Pancreas (tissue), 10 donors: Measurements from ENCODE around the gene SLC45A1. TPM values are rescaled to one million over a fixed set of nuclear protein-coding genes. Genes with fewer than 3 reads are reported as not detected.
A peak's percentile ranks its signal among the peaks of the same experiment; 100 is the strongest.

Experiments
- ATAC-seq, 4 donors: fragments of 200-7000 bp; cut with Tn5 transposase; one replicate each; pipeline versions ENCODE4 v1.8.0 to v1.9.1; 2020; ENCODE audit warnings: mild to moderate bottlenecking in 4 of 4, moderate library complexity in 4 of 4
- DNase-seq, 6 donors: peaks; one replicate each; pipeline ENCODE4 v3.0.0-alpha.2; 2020
- FAIRE-seq: peaks from 2 replicates; lab custom pipeline; 2012; peaks lifted over from hg19 to GRCh38; lab: Jason Lieb, UNC
- H3K27ac ChIP-seq, 4 donors: fragments of 200-600 bp; sonication (generic); 1 replicate in 3 of 4; 2 replicates in 1 of 4; pipeline versions ENCODE4 v1.5.0 to v1.8.0; 2020
- H3K27me3 ChIP-seq, 4 donors: fragments of 200-600 bp; one replicate each; pipeline ENCODE4 v1.8.0; 2021
- H3K36me3 ChIP-seq, 3 donors: fragments of 200-600 bp; sonication (generic) in 1 of 3; one replicate each; pipeline versions ENCODE4 v1.5.0 to v1.8.0; 2020 to 2021
- H3K4me1 ChIP-seq, 3 donors: fragments of 200-600 bp; one replicate each; pipeline ENCODE4 v1.8.0; 2021
- H3K4me3 ChIP-seq, 4 donors: fragments of 200-600 bp; sonication (generic) in 2 of 4; one replicate each; pipeline versions ENCODE4 v1.5.0 to v1.8.0; 2020 to 2021
- H3K9me3 ChIP-seq, 4 donors: fragments of 200-600 bp; one replicate each; pipeline ENCODE4 v1.8.0; 2021
- WGBS, 2 donors: extraction: QIAGEN DNeasy Blood & Tissue Kit; methylation state at CpG; one replicate each; pipeline ENCODE4 v1.1.7; 2013; 5-methylcytosine and 5-hydroxymethylcytosine counted together
- intact Hi-C, 3 donors: fragments of 100-400 bp; cut with DNase I; formaldehyde crosslinking; loops; one replicate each; pipeline versions ENCODE4 v1.11.1 to v1.14.2; 2022
- polyA plus RNA-seq, 2 donors: library from polyadenylated mRNA; stranded (reverse); fragments of 200-250 nt; gene quantifications; one replicate each; pipeline ENCODE4 v1.2.3, GENCODE V29; 2013
- total RNA-seq, 6 donors: library from RNA; stranded (reverse); fragmentation: NEBNext Ultra II Directional in 4 of 6; extraction: Animal tissue kit (Norgen Biotek cat#: 25700) in 4 of 6; gene quantifications; one replicate each; pipeline versions ENCODE4 v1.2.1 to v1.2.4, GENCODE V29; 2021 to 2023
- TF ChIP-seq, protein P1 (sequence below), 4 donors: fragments of 200-600 bp; sonication (generic) in 3 of 4; IDR thresholded peaks; one replicate each; pipeline versions ENCODE4 v1.5.0 to v1.8.0; 2021; ENCODE audit warnings: antibody characterized with exemption in 4 of 4
- donor health status: healthy with polysubstance abuse.
- donor health status: DM: no; HTN: no; CAD: no; lungs with moderate emphysema.
- donor health status: DM: no; HTN: no; CAD: no.
- donor health status: control.
- donor health status: control.
- donor health status: Bipolar disorder and iron deficiency.
- donor health status: DM: yes; HTN: yes; CAD: no.
- donor health status: DM: no; HTN: no; CAD: no.
- donor health status: DM: no; HTN: no; CAD: no.
- donor health status: DM: yes; HTN: yes; CAD: no.

SLC45A1 gene
- total and polyA plus RNA-seq, 8 donors, result 0.16 to 1.8 (median 0.53) TPM

GRCh38 chr1:8350914-8351684 lies 33.2 kb downstream of the SLC45A1 start:
- WGBS, 2 donors, result 77 to 86% methylated on average over 24 of the region's 24 CpGs
- TF ChIP-seq, protein P1, sequence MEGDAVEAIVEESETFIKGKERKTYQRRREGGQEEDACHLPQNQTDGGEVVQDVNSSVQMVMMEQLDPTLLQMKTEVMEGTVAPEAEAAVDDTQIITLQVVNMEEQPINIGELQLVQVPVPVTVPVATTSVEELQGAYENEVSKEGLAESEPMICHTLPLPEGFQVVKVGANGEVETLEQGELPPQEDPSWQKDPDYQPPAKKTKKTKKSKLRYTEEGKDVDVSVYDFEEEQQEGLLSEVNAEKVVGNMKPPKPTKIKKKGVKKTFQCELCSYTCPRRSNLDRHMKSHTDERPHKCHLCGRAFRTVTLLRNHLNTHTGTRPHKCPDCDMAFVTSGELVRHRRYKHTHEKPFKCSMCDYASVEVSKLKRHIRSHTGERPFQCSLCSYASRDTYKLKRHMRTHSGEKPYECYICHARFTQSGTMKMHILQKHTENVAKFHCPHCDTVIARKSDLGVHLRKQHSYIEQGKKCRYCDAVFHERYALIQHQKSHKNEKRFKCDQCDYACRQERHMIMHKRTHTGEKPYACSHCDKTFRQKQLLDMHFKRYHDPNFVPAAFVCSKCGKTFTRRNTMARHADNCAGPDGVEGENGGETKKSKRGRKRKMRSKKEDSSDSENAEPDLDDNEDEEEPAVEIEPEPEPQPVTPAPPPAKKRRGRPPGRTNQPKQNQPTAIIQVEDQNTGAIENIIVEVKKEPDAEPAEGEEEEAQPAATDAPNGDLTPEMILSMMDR (IDR thresholded peaks at IDR 0.05), result no peak
- DNase-seq (peak in 1 of 6 donors; percentile 69), FAIRE-seq (no peak), ATAC-seq (peak in 1 of 4 donors; percentile 2)
- Histone ChIP-seq H3K27ac (no peak overlapping the region), H3K9me3 (no peaks in the 10 kb centered on the region), H3K4me3 (no peak overlapping the region), H3K27me3 (no peaks in the 10 kb centered on the region), H3K36me3 (peaks cover 0 to 27% (median 5%) of the 10 kb centered on the region in 3 donors), H3K4me1 (no peaks in the 10 kb centered on the region)
- intact Hi-C loops, result loop anchor here in 1 of 3 donors (5.0 kb wide), 1 partner anchor 369 kb away; no protein-coding TSS in a partner anchor

GRCh38 chr1:8351693-8352470 lies 34.0 kb downstream of the SLC45A1 start:
- Histone ChIP-seq H3K9me3 (no peaks in the 10 kb centered on the region), H3K27ac (no peak overlapping the region), H3K36me3 (peaks cover 0 to 34% (median 9%) of the 10 kb centered on the region in 3 donors), H3K27me3 (no peaks in the 10 kb centered on the region), H3K4me3 (no peak overlapping the region), H3K4me1 (no peaks in the 10 kb centered on the region)
- ATAC-seq (peak; percentile 15 to 36 (median 30)), DNase-seq (peak in 1 of 6 donors; percentile 72), FAIRE-seq (no peak)
- intact Hi-C loops, result loop anchor here in 1 of 3 donors (5.0 kb wide), 1 partner anchor 370 kb away; no protein-coding TSS in a partner anchor
- WGBS, 2 donors, result 67 to 73% methylated on average over 13 of the region's 13 CpGs
- TF ChIP-seq, protein P1 (IDR thresholded peaks at IDR 0.05), result peak in 3 of 4 donors; percentile 22 to 39 (median 34)

DNA sequence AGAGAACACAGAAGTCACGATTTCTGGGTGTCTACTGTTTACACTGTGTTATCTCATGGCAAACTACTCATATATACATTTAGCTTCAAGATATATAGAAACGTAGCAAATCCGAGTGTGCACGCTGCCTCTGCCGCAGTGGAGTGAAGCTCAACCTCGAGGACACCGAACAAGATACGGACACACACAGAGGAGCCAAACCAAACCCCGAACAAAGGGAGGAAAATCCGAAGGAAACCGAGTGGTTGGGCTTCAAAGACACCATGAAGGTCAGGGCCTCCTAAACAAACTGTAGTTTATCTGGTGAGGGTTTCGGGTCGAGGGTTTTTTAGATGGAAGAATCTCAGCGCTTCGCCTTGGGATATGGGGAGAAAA lies 34.5 kb downstream of the SLC45A1 start:
- DNase-seq (no peak), ATAC-seq (no peak), FAIRE-seq (no peak)
- 60 to 62% methylated on average over 15 of the region's 15 CpGs for WGBS, 2 donors
- Histone ChIP-seq H3K36me3 (peaks cover 0 to 40% (median 14%) of the 10 kb centered on the region in 3 donors), H3K4me3 (no peak overlapping the region), H3K27ac (no peak overlapping the region), H3K4me1 (no peaks in the 10 kb centered on the region), H3K27me3 (no peaks in the 10 kb centered on the region), H3K9me3 (no peaks in the 10 kb centered on the region)
- TF ChIP-seq, protein P1 (IDR thresholded peaks at IDR 0.05), result no peak
- intact Hi-C loops, result loop anchor here in 1 of 3 donors (5.0 kb wide), 1 partner anchor 370 kb away; no protein-coding TSS in a partner anchor

DNA sequence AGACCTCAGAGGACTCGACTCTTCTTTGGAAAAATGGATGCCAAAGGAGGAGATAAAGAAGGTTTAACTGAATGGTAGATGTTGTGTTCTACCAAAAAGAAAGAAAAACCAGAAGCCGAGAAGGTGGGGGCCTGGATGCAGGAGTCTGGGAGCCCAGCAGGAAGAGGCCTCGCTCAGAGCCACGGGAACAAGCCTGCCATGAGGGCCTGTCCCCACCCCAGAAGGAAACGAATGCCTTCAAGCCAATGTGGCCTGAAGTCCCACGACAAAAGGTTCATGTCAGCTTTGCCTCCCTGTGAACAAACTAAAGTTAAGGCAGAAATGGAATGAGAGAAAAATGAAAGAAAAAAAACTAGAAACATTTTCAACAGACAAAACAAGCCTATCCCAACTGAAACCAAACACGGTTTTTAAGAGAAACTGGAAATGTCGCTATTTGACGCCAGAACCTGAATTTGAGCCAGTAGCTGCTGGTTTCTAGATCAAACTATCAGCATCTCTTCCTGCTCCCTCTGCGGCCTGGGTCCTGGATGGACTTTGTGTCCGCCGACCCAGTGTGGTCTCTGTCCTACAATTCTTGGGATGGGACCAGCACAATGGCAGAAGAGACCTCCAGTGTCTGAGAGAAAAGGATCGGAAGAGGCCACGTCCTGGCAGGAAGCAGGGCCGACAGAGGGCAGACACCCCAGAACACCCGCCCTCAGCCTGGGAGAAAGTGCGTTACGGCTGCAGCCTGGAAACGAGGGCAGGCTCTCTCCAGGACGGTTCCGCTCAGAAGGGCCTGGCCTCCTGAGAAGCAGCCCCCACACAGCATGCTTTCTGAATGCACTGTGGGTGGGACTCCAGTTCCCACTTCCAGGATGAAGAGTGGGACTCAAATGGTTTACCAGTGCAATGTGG lies 35.2 kb downstream of the SLC45A1 start:
- no peak for DNase-seq
- no peak for ATAC-seq
- WGBS, 2 donors, result 76 to 80% methylated on average over 21 of the region's 21 CpGs
- H3K27ac ChIP-seq, result no peak overlapping the region
- no peaks in the 10 kb centered on the region for H3K27me3 ChIP-seq
- no peaks in the 10 kb centered on the region for H3K9me3 ChIP-seq
- TF ChIP-seq, protein P1 (IDR thresholded peaks at IDR 0.05), result no peak
- FAIRE-seq, result no peak
- intact Hi-C loops, result loop anchor here in 1 of 3 donors (5.0 kb wide), 1 partner anchor 371 kb away; no protein-coding TSS in a partner anchor
- H3K4me3 ChIP-seq, result no peak overlapping the region
- H3K4me1 ChIP-seq, result no peaks in the 10 kb centered on the region
- peaks cover 0 to 47% (median 21%) of the 10 kb centered on the region in 3 donors for H3K36me3 ChIP-seq
